Measurements from ENCODE around the gene ECHDC3. TPM values are rescaled to one million over a fixed set of nuclear protein-coding genes. Genes with fewer than 3 reads are reported as not detected.
"Not testable (repeated sequence)": the region's sequence is repeated elsewhere in the genome, so short reads cannot be mapped to it uniquely, and the experiment has no call there.

Gene ECHDC3
- total RNA-seq, 1 donor = 11.8 TPM

- DNase-seq (ENCODE audit: low read depth in 2 of 3, low spot score in 2 of 3) = no peak
These were observed 26.2 kb upstream of the ECHDC3 start for GRCh38 chr10:11715815-11716494.

GRCh38 chr10:11716686-11717085 is 25.5 kb upstream of the ECHDC3 start:
- DNase-seq (ENCODE audit: low read depth in 2 of 3, low spot score in 2 of 3) = peak in 1 of 3 donors; percentile 26

GRCh38 chr10:11719496-11720259 is 22.5 kb upstream of the ECHDC3 start:
- no peak for DNase-seq (ENCODE audit: low read depth in 2 of 3, low spot score in 2 of 3)

- no peak for DNase-seq (ENCODE audit: low read depth in 2 of 3, low spot score in 2 of 3)
These were observed 21.9 kb upstream of the ECHDC3 start for GRCh38 chr10:11720260-11720741.

GRCh38 chr10:11721806-11722205 is 20.4 kb upstream of the ECHDC3 start:
- no peak for DNase-seq (ENCODE audit: low read depth in 2 of 3, low spot score in 2 of 3)

GRCh38 chr10:11723359-11723758 is 18.8 kb upstream of the ECHDC3 start:
- no peak for DNase-seq (ENCODE audit: low read depth in 2 of 3, low spot score in 2 of 3)

- DNase-seq (ENCODE audit: low read depth in 2 of 3, low spot score in 2 of 3) = peak in 2 of 3 donors; percentile 54 to 79
These were observed 17.0 kb upstream of the ECHDC3 start for GRCh38 chr10:11724938-11725776.

- DNase-seq (ENCODE audit: low read depth in 2 of 3, low spot score in 2 of 3) = no peak
These were observed 16.3 kb upstream of the ECHDC3 start for GRCh38 chr10:11725912-11726311.

- no peak for DNase-seq (ENCODE audit: low read depth in 2 of 3, low spot score in 2 of 3)
These were observed 14.6 kb upstream of the ECHDC3 start for GRCh38 chr10:11727563-11727962.

- no peak for DNase-seq (ENCODE audit: low read depth in 2 of 3, low spot score in 2 of 3)
These were observed 13.8 kb upstream of the ECHDC3 start for GRCh38 chr10:11728353-11728752.

GRCh38 chr10:11729790-11730315 is 12.3 kb upstream of the ECHDC3 start:
- no peak for DNase-seq (ENCODE audit: low read depth in 2 of 3, low spot score in 2 of 3)

- DNase-seq (ENCODE audit: low read depth in 2 of 3, low spot score in 2 of 3) = no peak
These were observed 11.4 kb upstream of the ECHDC3 start for GRCh38 chr10:11730779-11731178.

- DNase-seq (ENCODE audit: low read depth in 2 of 3, low spot score in 2 of 3) = not testable (repeated sequence)
These were observed 5.4 kb upstream of the ECHDC3 start for GRCh38 chr10:11736767-11737166.

- DNase-seq (ENCODE audit: low read depth in 2 of 3, low spot score in 2 of 3) = not testable (repeated sequence)
These were observed 4.7 kb upstream of the ECHDC3 start for GRCh38 chr10:11737258-11738032.

- no peak for DNase-seq (ENCODE audit: low read depth in 2 of 3, low spot score in 2 of 3)
These were observed 1.3 kb upstream of the ECHDC3 start for GRCh38 chr10:11740907-11741306.

GRCh38 chr10:11741608-11742007 is 574 bp upstream of the ECHDC3 start:
- no peak for DNase-seq (ENCODE audit: low read depth in 2 of 3, low spot score in 2 of 3)

GRCh38 chr10:11742779-11743298 is 657 bp downstream of the ECHDC3 start:
- DNase-seq (ENCODE audit: low read depth in 2 of 3, low spot score in 2 of 3) = no peak

GRCh38 chr10:11743461-11744338 is 1.5 kb downstream of the ECHDC3 start:
- no peak for DNase-seq (ENCODE audit: low read depth in 2 of 3, low spot score in 2 of 3)

- DNase-seq (ENCODE audit: low read depth in 2 of 3, low spot score in 2 of 3) = no peak
These were observed 2.9 kb downstream of the ECHDC3 start for GRCh38 chr10:11745045-11745444.

Measured in hematopoietic multipotent progenitor cell (in vitro differentiated cells).